Spinal cord (tissue), 10 donors: ENCODE data around the gene RPTOR. TPM values are rescaled to one million over a fixed set of nuclear protein-coding genes. Genes with fewer than 3 reads are reported as not detected.

Experiments used
- DNase-seq, 6 donors: peaks; one replicate each; pipeline versions ENCODE4 v3.0.0 to v3.0.0-alpha.2; 2013 to 2015; ENCODE audit warnings: low spot score in 6 of 6, low read depth in 4 of 6
- H3K27ac ChIP-seq: one replicate; pipeline ENCODE4 v1.5.1; 2013; ENCODE audit warnings: low read depth, low read length, control low read depth
- H3K27me3 ChIP-seq: one replicate; pipeline ENCODE4 v1.6.1; 2013; ENCODE audit warnings: low read length; ENCODE audit not compliant: control insufficient read depth, insufficient read depth
- H3K36me3 ChIP-seq: one replicate; pipeline ENCODE4 v1.6.1; 2013; ENCODE audit warnings: low read length; ENCODE audit not compliant: control insufficient read depth, insufficient read depth
- H3K4me1 ChIP-seq: one replicate; pipeline ENCODE4 v1.6.1; 2013; ENCODE audit warnings: low read length; ENCODE audit not compliant: control insufficient read depth, insufficient read depth
- H3K4me3 ChIP-seq: one replicate; pipeline ENCODE4 v1.5.1; 2013; ENCODE audit warnings: low read depth, low read length, control low read depth
- H3K9me3 ChIP-seq: one replicate; pipeline ENCODE4 v1.6.1; 2013; ENCODE audit warnings: low read length; ENCODE audit not compliant: control insufficient read depth, insufficient read depth
- WGBS: methylation state at CpG from one replicate; pipeline ENCODE4 v1.1.5; 2013; ENCODE audit warnings: missing lambda C conversion rate; ENCODE audit not compliant: insufficient coverage; 5-methylcytosine and 5-hydroxymethylcytosine counted together
- polyA plus RNA-seq, 2 donors: library from polyadenylated mRNA; unstranded; fragments of 120-200 nt; gene quantifications; one replicate each; pipeline ENCODE4 v1.2.1, GENCODE V29; 2013; ENCODE audit not compliant: insufficient read length in 2 of 2
- total RNA-seq, 2 donors: library from RNA; depleted of rRNA in 1 of 2; stranded (reverse); fragments of 120-200 nt in 1 of 2; fragments of >200 nt in 1 of 2; gene quantifications; one replicate each; pipeline versions ENCODE4 v1.2.3 to v1.2.4, GENCODE V29; 2013 to 2014
- donor health status: healthy.

RPTOR gene
- total and polyA plus RNA-seq, 4 donors, result 17.1 to 27.2 (median 21.6) TPM

DNA sequence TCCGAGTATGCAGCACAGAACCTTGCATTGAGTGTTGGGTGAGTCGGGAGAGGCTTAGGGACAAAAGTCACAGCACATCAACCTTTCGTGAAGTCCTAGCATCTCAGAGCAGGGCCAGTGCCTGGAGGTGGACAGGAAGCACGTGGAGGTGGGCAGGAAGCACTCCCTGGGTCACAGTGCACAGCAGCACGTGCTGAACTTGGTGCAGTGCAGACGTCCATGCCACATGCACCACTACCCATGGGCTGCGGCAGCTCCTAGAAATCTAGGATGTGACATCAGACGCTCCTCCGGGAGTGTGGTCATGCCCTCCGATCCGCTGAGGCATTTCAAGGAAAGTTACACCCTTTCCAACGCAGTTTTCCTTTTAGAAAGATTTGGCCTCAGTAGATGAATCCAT, 363.6 kb downstream of the RPTOR start:
- Histone ChIP-seq H3K36me3 (peaks cover 67% of the 10 kb centered on the region), H3K4me1 (peaks cover 17% of the 10 kb centered on the region), H3K27ac (no peak overlapping the region), H3K27me3 (no peaks in the 10 kb centered on the region), H3K9me3 (no peaks in the 10 kb centered on the region), H3K4me3 (no peak overlapping the region)
- 90% methylated on average over 12 of the region's 12 CpGs for WGBS
- DNase-seq, result no peak

DNA sequence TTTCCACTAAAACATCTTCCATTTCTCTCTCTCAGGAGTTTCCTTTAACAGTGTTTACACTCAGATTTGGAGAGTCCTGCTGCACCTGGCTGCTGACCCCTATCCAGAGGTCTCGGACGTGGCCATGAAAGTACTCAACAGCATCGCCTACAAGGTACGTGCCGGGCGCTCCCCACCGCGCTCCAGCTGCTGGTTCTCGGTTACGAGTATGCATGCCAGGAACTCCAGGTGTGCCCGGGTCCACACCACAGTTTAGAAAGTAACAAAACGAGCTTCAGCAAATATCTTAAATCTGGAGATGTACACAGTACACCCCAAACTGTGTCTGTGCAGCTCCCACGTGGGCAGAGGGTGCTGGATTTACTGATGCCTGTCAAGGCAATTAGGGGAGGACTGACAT, 364.1 kb downstream of the RPTOR start:
- H3K9me3 ChIP-seq, result no peaks in the 10 kb centered on the region
- H3K4me3 ChIP-seq, result no peak overlapping the region
- WGBS, result 95% methylated on average over 11 of the region's 13 CpGs
- H3K4me1 ChIP-seq, result peaks cover 12% of the 10 kb centered on the region
- no peaks in the 10 kb centered on the region for H3K27me3 ChIP-seq
- no peak for DNase-seq
- H3K36me3 ChIP-seq, result peaks cover 63% of the 10 kb centered on the region
- H3K27ac ChIP-seq, result no peak overlapping the region

DNA sequence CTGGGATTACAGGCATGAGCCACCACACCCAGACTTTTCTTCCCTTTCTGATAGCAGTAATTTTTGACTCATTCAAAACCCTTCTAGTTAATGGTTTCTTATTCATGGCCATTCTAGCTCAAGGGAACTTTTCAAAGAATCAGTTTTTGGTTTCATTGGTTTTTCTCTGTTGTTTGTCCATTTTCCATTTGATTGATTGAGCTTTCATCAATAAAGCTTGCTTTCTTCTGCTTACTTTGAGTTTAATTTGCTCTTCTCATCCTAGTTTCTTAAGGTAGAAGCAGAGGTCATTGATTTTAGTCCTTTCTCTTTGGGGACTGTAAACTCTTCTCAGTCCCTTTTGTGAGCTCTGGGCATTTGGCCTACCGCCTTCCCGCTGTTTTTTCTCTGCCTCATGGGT, 365.0 kb downstream of the RPTOR start:
- Histone ChIP-seq H3K4me3 (no peak overlapping the region), H3K27ac (no peak overlapping the region), H3K27me3 (no peaks in the 10 kb centered on the region), H3K9me3 (no peaks in the 10 kb centered on the region), H3K36me3 (peaks cover 67% of the 10 kb centered on the region), H3K4me1 (peaks cover 4% of the 10 kb centered on the region)
- WGBS, result 42% methylated on average over 2 of the region's 2 CpGs
- no peak for DNase-seq

DNA sequence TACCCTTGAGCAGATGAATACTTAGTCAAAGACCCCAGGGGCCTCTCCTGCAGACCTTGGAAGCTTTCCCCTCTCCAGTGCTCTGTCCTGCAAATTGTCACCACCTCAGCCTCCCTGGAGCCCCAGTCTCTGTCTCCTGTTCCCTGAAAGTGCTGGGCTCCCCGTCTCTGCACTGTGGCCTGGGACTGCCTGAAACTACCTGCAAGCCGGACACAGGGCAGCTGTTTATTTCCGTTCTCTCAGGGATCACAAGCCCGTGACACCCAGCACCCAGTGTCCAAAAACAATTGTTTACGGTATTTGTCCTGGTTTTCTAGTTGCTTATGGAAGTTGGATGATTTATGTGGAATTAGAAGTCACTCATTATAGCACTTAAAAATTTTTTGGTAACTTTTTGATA, 365.4 kb downstream of the RPTOR start:
- no peaks in the 10 kb centered on the region for H3K27me3 ChIP-seq
- H3K27ac ChIP-seq, result no peak overlapping the region
- DNase-seq, result no peak
- H3K4me1 ChIP-seq, result peaks cover 4% of the 10 kb centered on the region
- peaks cover 67% of the 10 kb centered on the region for H3K36me3 ChIP-seq
- 76% methylated on average over 2 of the region's 5 CpGs for WGBS
- H3K9me3 ChIP-seq, result no peaks in the 10 kb centered on the region
- H3K4me3 ChIP-seq, result no peak overlapping the region

DNA sequence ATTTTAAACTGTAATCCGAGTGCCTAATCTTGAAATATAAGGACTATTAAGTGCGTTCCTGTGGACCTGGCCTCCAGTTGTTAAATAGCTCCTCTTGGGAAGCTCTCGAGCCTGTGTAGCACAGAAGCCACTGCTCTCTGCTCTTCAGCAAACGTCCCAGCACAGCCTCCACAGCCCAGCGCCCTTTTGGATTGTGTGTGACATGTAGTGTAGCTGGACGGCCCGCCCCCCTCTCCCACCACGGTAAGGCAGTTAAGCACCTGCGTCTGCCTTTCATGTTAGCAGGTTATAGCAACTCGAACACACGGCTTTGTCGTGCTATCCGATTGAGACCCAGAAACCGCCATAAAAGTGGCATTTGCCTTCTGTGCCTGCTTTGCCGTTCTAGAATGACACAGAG, 367.8 kb downstream of the RPTOR start:
- H3K36me3 ChIP-seq, result peaks cover 52% of the 10 kb centered on the region
- WGBS, result 81% methylated on average over 12 of the region's 15 CpGs
- DNase-seq, result no peak

DNA sequence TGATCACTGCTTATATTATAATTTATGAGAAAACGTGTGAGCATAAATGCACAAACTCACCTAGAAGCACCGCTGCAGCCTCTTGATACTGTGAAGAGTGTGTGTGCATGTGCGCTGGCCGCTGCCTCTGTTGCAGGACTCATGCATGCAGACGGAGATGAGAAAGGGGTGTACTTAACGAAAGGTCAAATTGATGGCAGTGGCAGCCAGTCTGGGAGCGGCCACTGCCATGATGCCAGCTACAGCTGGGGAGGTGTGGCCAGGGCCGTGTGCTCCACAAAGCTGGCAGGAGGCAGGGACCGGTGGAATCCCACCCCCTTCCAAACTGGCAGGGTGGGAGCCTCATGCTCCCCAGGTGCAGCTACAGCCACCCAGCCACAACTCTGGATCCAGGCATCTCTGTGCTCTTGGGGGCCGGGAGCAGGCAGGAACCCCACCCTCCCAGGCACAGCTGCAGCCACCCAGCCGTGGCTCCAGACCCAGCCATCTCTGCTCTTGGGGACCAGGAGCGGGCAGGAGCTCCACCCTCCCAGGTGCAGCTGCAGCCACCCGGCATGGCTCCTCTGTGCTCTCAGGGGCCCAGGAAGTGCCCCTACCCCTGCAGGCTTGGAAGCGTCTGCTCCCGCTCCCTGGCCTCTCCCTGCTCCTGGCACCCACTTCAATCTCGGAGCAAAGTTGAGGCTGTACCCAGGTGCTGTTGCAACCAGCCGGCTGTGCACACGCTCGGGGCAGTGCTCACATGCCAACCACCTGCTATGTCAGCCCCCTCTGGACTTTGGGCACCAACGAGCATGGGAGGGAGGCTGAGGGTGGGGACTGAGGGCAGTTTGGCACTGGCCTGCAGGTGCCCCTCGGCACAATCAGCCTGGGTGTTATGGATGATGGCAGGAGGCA, 369.5 kb downstream of the RPTOR start:
- Histone ChIP-seq H3K27me3 (no peaks in the 10 kb centered on the region), H3K27ac (no peak overlapping the region), H3K4me3 (no peak overlapping the region), H3K4me1 (peaks cover 19% of the 10 kb centered on the region), H3K9me3 (no peaks in the 10 kb centered on the region), H3K36me3 (peaks cover 55% of the 10 kb centered on the region)
- WGBS, result 82% methylated on average over 20 of the region's 21 CpGs
- no peak for DNase-seq

More for the DNA sequence above, 367.8 kb downstream of the RPTOR start:
- no peak overlapping the region for H3K27ac ChIP-seq
- no peaks in the 10 kb centered on the region for H3K27me3 ChIP-seq
- no peaks in the 10 kb centered on the region for H3K9me3 ChIP-seq
- peaks cover 4% of the 10 kb centered on the region for H3K4me1 ChIP-seq
- no peak overlapping the region for H3K4me3 ChIP-seq

DNA sequence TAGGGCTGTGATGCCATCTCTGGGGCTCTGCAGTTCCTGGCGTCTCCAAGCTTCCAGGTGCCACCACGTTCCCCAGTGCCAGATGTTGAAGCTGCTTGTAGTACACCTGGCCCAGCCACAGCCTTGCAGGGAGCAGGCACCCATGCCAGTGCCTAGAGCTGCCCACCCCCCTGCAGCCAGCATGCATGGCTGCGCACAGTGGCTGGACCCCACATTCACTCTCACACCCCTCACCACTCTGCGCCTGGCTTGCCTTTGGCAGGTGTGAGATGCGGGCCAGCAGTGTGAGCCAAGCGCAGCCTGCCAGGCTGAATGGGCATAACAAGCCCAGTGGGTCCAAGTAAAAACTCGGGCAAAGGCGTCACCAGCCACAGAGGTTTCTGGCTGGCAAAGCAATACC, 371.6 kb downstream of the RPTOR start:
- peaks cover 61% of the 10 kb centered on the region for H3K36me3 ChIP-seq
- no peak for DNase-seq
- no peaks in the 10 kb centered on the region for H3K27me3 ChIP-seq
- WGBS, result 96% methylated on average over 6 of the region's 8 CpGs
- H3K4me3 ChIP-seq, result no peak overlapping the region
- no peak overlapping the region for H3K27ac ChIP-seq
- H3K4me1 ChIP-seq, result peaks cover 23% of the 10 kb centered on the region
- H3K9me3 ChIP-seq, result no peaks in the 10 kb centered on the region

DNA sequence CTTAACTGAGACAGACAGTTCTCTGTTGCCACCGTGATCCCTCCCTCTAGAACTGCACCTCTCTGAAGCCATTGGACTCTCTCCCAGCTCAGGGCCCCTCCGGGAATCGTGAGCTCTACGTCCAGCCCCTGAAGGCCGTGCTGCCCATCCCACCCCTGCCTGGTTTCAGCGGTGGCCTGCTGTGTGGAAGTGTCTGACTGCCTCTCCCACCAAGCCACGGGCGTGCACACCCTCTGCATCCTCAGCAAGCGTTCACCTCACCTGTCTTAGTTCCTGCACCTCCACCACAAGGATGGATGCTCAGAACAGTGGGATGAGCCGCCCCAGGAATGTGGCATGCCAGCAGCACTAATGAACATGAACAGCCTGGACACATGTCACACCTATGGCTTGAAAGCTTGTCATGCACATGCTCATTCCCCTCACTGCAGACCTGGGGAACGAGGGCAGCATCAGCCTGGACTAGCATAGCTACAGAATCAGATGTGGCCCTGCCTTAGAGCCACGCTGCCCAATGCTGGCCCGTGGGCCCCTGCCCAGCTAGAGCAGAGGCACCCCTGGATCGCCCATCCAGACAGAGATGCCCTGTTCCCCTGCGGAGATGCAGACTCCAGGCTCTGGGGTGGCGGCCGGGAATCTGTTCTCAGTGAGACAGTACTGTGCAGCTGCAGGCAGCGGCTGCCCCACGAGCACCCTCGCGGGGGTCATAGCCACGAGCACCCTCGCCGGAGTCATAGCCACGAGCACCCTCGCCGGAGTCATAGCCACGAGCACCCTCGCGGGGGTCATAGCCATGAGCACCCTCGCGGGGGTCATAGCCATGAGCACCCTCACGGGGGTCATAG, 373.3 kb downstream of the RPTOR start:
- peaks cover 66% of the 10 kb centered on the region for H3K36me3 ChIP-seq
- H3K4me1 ChIP-seq, result peaks cover 23% of the 10 kb centered on the region
- WGBS, result 91% methylated on average over 30 of the region's 33 CpGs
- no peak overlapping the region for H3K4me3 ChIP-seq
- no peaks in the 10 kb centered on the region for H3K9me3 ChIP-seq
- H3K27ac ChIP-seq, result no peak overlapping the region
- DNase-seq, result no peak
- no peaks in the 10 kb centered on the region for H3K27me3 ChIP-seq

DNA sequence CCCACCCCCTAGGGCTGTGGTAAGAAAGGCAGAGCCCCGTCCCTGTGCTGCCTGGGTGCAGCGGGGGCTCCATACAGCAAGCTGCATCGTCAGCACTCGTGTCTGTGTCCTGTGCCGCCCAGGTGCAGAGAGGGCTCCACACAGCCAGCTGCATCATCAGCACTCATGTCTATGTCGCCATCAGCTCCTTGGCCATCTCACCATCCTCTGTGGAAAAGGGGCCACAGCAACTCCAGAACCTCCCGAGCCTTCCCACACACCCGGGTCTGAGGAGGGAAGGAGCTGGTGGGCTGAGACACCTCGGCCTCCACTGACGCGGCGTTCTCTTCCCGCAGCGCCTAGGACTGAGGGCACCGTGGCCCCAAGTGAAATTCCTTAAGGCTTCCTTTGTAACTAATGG, 374.1 kb downstream of the RPTOR start:
- Histone ChIP-seq H3K36me3 (peaks cover 74% of the 10 kb centered on the region), H3K4me3 (no peak overlapping the region), H3K4me1 (peaks cover 23% of the 10 kb centered on the region), H3K9me3 (no peaks in the 10 kb centered on the region), H3K27ac (peak overlapping the region; percentile 6), H3K27me3 (no peaks in the 10 kb centered on the region)
- 82% methylated on average over 5 of the region's 15 CpGs for WGBS
- DNase-seq, result no peak
